DOHH2 (cell line): Measurements from ENCODE around the gene ECM1.

Experiments
- H3F3A ChIP-seq: fragments of 200-600 bp; sonication (generic), shearing (Covaris generic); 2 replicates; pipeline ENCODE4 v1.6.0; 2016; ENCODE audit warnings: antibody characterized with exemption, mild to moderate bottlenecking; ENCODE audit not compliant: control insufficient read depth, insufficient read depth
- H3K27ac ChIP-seq: fragments of 200-600 bp; sonication (generic); 2 replicates; pipeline ENCODE4 v1.5.1; 2014; ENCODE audit warnings: low read depth, mild to moderate bottlenecking, low read length, moderate library complexity
- H3K27me3 ChIP-seq: fragments of 200-600 bp; sonication (generic); 2 replicates; pipeline ENCODE4 v1.6.1; 2014; ENCODE audit warnings: mild to moderate bottlenecking, low read length, mixed read lengths; ENCODE audit not compliant: control insufficient read depth
- H3K36me3 ChIP-seq: fragments of 200-600 bp; sonication (generic); 2 replicates; pipeline ENCODE4 v1.6.1; 2014; ENCODE audit warnings: mild to moderate bottlenecking, low read length, moderate library complexity, mixed read lengths; ENCODE audit not compliant: control insufficient read depth
- H3K4me1 ChIP-seq: fragments of 200-600 bp; sonication (generic); 2 replicates; pipeline ENCODE4 v1.6.1; 2014; ENCODE audit warnings: mild to moderate bottlenecking, low read length, mixed read lengths; ENCODE audit not compliant: control insufficient read depth
- H3K4me2 ChIP-seq: fragments of 200-600 bp; sonication (generic); 2 replicates; pipeline ENCODE4 v1.6.0; 2014; ENCODE audit warnings: mild to moderate bottlenecking, low read length, moderate library complexity
- H3K4me3 ChIP-seq: fragments of 200-600 bp; sonication (generic); 2 replicates; pipeline ENCODE4 v1.5.1; 2014; ENCODE audit warnings: mild to moderate bottlenecking, low read length, mixed read lengths
- H3K79me2 ChIP-seq: fragments of 200-600 bp; sonication (generic); 2 replicates; pipeline ENCODE4 v1.6.1; 2014; ENCODE audit warnings: mild to moderate bottlenecking, low read length, mixed read lengths; ENCODE audit not compliant: control insufficient read depth
- H3K9me2 ChIP-seq: fragments of 200-600 bp; sonication (generic); replicated peaks from 2 replicates; pipeline ENCODE4 v1.6.1; 2014; ENCODE audit warnings: mild to moderate bottlenecking, low read length, mixed read lengths; ENCODE audit not compliant: control insufficient read depth
- H3K9me3 ChIP-seq: fragments of 200-600 bp; sonication (generic); 2 replicates; pipeline ENCODE4 v1.6.1; 2014; ENCODE audit warnings: antibody characterized with exemption, low read length, mixed read lengths; ENCODE audit not compliant: control insufficient read depth, insufficient read depth
- H4K20me1 ChIP-seq: fragments of 200-600 bp; sonication (generic); 2 replicates; pipeline ENCODE4 v1.6.0; 2014; ENCODE audit warnings: low read depth, mild to moderate bottlenecking, antibody characterized with exemption, low read length, moderate library complexity; ENCODE audit not compliant: control insufficient read depth, insufficient read depth
- EZH2phosphoT487 ChIP-seq: fragments of 200-600 bp; sonication (generic); IDR thresholded peaks from 2 replicates; pipeline ENCODE4 v1.6.1; 2017; ENCODE audit warnings: borderline replicate concordance, mild to moderate bottlenecking, antibody characterized with exemption, low read length, moderate library complexity, mixed read lengths
- TF ChIP-seq, protein P1 (sequence below): fragments of 200-600 bp; sonication (generic); IDR thresholded peaks from one replicate; pipeline ENCODE4 v1.5.1; 2014; ENCODE audit warnings: antibody characterized with exemption, mild to moderate bottlenecking, low read depth, low read length; ENCODE audit not compliant: poor library complexity, severe bottlenecking

ECM1 gene

DNA sequence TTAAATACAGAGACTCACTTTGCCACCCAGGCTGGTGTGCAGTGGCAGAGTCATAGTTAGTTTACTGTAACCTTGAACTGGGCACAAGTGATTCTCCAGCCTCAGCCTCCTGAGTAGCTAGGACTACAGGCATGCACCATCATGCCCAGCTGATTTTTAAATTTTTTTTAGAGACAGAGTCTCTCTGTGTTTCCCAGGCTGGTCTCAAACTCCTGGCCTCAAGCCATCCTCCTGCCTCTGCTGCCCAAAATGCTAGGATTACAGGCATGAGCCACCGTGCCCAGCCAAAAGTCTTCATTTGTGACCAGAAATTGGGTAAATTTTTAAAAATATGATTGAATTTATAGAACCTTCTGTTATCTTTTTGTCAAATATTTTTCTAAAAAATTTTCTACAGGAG, 38.6 kb upstream of the ECM1 start:
- no peaks in the 10 kb centered on the region for H3K79me2 ChIP-seq
- no peak overlapping the region for H3K4me2 ChIP-seq
- H3K4me1 ChIP-seq, result no peaks in the 10 kb centered on the region
- no peaks in the 10 kb centered on the region for H3K9me2 ChIP-seq
- no peak overlapping the region for H3K27ac ChIP-seq
- H3K4me3 ChIP-seq, result no peak overlapping the region
- H3K9me3 ChIP-seq, result no peaks in the 10 kb centered on the region
- peaks cover 66% of the 10 kb centered on the region for H3K36me3 ChIP-seq
- no peak for TF ChIP-seq EZH2phosphoT487
- TF ChIP-seq, protein P1, sequence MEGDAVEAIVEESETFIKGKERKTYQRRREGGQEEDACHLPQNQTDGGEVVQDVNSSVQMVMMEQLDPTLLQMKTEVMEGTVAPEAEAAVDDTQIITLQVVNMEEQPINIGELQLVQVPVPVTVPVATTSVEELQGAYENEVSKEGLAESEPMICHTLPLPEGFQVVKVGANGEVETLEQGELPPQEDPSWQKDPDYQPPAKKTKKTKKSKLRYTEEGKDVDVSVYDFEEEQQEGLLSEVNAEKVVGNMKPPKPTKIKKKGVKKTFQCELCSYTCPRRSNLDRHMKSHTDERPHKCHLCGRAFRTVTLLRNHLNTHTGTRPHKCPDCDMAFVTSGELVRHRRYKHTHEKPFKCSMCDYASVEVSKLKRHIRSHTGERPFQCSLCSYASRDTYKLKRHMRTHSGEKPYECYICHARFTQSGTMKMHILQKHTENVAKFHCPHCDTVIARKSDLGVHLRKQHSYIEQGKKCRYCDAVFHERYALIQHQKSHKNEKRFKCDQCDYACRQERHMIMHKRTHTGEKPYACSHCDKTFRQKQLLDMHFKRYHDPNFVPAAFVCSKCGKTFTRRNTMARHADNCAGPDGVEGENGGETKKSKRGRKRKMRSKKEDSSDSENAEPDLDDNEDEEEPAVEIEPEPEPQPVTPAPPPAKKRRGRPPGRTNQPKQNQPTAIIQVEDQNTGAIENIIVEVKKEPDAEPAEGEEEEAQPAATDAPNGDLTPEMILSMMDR, result no peak
- H3F3A ChIP-seq, result peaks cover under 1% of the 10 kb centered on the region
- no peaks in the 10 kb centered on the region for H3K27me3 ChIP-seq
- peaks cover 4% of the 10 kb centered on the region; the same call in 1 of the 2 replicates for H4K20me1 ChIP-seq

GRCh38 chr1:150472601-150473200, 35.2 kb upstream of the ECM1 start:
- Histone ChIP-seq H3K9me3 (no peaks in the 10 kb centered on the region), H3F3A (peaks cover 16% of the 10 kb centered on the region), H3K4me3 (no peak overlapping the region), H3K4me1 (no peaks in the 10 kb centered on the region), H3K79me2 (no peaks in the 10 kb centered on the region), H4K20me1 (peaks cover 8% of the 10 kb centered on the region; the same call in 1 of the 2 replicates), H3K27ac (no peak overlapping the region), H3K36me3 (peaks cover 40% of the 10 kb centered on the region), H3K27me3 (no peaks in the 10 kb centered on the region), H3K9me2 (no peaks in the 10 kb centered on the region), H3K4me2 (no peak overlapping the region)
- TF ChIP-seq, protein P1, result no peak
- TF ChIP-seq EZH2phosphoT487, result no peak

DNA sequence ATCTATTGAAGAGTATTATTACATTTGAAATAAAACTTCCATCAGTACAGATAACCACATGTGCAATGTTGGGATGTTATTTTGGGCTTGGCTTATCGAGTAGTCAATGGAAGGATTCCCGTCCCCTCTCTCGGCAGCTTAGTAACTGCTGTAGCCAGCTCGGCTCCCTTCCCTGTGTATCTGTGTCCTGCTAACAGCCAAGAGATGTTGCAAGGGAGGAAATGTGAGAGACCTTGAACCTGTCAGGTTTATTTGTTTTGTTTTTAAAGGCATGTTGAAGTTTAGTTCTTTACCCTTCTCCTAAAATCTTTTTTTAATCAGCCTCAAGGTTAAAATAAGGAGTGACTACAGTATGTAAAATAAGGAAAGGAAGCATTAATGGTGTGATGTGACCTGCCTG, 34.2 kb upstream of the ECM1 start:
- no peak overlapping the region for H3K4me2 ChIP-seq
- H4K20me1 ChIP-seq, result peaks cover 8% of the 10 kb centered on the region; the same call in 1 of the 2 replicates
- H3K9me3 ChIP-seq, result no peaks in the 10 kb centered on the region
- no peaks in the 10 kb centered on the region for H3K4me1 ChIP-seq
- no peak overlapping the region for H3K27ac ChIP-seq
- H3K9me2 ChIP-seq, result no peaks in the 10 kb centered on the region
- H3F3A ChIP-seq, result peaks cover 20% of the 10 kb centered on the region
- no peaks in the 10 kb centered on the region for H3K79me2 ChIP-seq
- no peak overlapping the region for H3K4me3 ChIP-seq
- H3K27me3 ChIP-seq, result no peaks in the 10 kb centered on the region
- peaks cover 36% of the 10 kb centered on the region for H3K36me3 ChIP-seq
- TF ChIP-seq, protein P1, result no peak
- TF ChIP-seq EZH2phosphoT487, result no peak
